HS-5 (cell line): Measurements from ENCODE around the gene VPS51.

Experiments used
- DNase-seq: peaks from one replicate; pipeline ENCODE4 v3.0.0-alpha.2; 2012; ENCODE audit warnings: low read depth

The VPS51 gene

GRCh38 chr11:65120831-65121230 is 24.8 kb downstream of the VPS51 start:
- no peak for DNase-seq

- DNase-seq = no peak
Measured at GRCh38 chr11:65121447-65121864, 25.4 kb downstream of the VPS51 start.

DNA sequence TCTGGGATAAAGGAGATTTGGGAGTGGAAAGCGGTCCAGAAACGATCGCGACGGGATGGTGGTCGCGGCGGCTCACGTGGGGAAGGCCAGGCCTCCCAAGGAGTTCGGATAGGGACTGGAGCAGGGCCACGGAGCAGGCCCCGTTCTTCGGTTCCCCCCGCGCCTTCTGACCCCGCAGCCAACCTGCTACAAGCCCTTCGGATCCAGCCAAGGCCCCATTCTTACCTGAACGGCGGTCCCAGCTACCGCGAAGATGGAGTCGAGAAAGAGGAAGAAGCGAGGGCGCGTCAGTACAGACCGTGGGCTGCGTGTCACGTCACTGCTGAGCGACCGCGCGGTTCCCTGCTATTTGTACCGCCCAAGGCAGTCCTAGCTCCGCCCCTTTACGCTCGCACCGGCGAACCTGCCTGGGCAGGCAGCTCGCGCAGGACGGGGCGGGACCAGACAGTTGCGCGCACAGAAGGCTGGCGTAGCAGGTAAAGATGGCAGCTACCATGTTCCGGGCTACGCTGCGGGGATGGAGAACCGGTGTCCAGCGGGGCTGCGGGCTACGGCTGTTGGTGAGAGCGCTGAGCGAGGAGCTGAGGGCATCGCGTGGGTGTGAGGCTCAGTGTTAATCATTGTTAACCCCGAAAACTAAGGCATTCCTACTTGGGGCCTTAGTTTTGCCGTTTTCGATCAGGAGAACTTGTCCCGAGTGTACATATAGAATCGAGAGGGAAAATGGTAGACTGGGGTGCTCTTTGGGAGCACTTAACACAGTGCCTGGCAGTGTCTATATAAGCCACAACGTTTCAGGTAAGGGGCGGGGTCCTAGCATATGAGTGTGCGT is 26.1 kb downstream of the VPS51 start, which contains the start of the genes FAU and MRPL49:
FAU (minus strand) TSS at position 270 of the 832 bp plus-strand sequence. CDS start 321 bp downstream, outside the sequence.
MRPL49 (plus strand) TSS at position 457 of the 832 bp plus-strand sequence; CDS start at position 483, 26 bp downstream.
- DNase-seq = peak; percentile 86

GRCh38 chr11:65124480-65125196 is 28.6 kb downstream of the VPS51 start:
- no peak for DNase-seq

GRCh38 chr11:65125197-65126056 is 29.4 kb downstream of the VPS51 start:
- DNase-seq = no peak

DNA sequence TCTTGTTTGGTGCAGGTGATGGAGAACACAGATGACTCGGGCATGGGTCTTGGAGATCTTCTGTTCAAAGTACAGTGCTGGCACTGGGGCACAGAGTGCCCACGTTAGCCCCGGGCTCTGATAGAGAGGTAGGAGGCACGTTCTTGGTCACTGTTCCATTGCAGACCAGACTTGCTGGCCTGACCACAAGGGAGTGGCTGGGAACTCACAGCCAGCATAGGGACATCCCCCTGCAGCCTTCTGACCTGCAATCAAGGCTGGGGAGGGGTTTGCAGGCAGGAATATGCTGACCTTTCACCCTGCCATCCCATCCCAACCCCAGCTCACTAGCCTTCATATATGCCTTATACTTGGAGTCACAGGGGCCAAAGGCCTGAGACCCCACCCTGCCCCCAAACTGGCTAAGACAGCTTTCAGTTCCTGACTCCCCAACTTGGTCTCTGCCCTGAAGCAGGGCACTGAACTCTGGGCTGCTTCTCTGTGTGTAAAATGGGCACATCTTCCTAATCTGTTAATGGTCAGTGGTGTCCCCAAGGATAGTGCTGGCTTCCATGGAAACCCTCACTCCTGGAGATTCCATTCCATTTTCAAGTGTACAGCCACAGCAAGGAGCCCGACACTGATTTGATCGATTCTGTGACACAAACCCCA is 30.7 kb downstream of the VPS51 start:
- DNase-seq = no peak

GRCh38 chr11:65127473-65128181 is 31.6 kb downstream of the VPS51 start:
- no peak for DNase-seq

DNA sequence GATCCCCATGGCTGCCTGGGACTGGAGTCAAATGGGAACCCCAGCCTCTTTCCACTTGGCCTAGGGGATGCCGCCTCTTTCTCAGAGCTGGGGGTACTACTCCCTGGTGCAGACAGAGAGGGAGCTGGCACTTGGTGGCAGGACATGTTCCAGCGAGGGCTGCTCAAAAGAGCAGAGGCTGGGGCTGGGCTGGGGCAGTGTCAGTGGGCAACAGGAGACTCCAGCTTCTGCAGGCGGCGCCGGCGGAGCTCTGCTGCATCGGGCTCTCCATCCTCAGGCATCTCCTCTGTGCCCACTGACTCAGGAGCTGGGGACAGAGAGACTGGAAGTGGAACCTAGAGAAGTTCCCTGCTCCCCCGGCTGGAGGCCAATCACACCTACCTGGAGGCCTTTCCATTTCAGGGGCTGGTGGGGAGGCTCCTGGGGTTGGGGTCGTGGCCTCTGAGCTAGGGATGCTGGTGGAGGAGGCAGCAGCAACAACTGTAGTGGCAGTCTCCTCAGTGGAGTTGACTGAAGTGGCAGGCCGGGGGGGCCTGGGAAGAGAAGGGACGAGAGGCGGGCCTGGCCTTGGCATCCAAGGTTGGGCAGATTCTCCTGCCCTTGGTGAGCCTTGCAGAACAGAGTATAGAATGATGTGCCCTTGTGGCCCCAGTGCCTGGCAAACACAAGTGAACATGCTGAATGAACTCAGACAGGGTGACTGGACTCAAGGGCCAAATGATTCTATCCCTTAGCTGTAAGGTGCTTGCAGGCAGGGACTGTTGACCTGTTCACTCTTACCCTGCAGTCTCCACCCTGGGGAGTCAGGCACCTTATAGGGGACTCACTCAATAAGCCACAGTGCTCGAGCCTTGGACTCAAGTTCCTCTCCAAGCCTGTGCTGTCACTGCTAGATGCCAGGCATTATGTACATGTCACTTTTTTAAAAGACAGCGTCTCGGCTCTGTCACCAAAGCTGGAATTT is 32.5 kb downstream of the VPS51 start:
- DNase-seq = no peak

DNA sequence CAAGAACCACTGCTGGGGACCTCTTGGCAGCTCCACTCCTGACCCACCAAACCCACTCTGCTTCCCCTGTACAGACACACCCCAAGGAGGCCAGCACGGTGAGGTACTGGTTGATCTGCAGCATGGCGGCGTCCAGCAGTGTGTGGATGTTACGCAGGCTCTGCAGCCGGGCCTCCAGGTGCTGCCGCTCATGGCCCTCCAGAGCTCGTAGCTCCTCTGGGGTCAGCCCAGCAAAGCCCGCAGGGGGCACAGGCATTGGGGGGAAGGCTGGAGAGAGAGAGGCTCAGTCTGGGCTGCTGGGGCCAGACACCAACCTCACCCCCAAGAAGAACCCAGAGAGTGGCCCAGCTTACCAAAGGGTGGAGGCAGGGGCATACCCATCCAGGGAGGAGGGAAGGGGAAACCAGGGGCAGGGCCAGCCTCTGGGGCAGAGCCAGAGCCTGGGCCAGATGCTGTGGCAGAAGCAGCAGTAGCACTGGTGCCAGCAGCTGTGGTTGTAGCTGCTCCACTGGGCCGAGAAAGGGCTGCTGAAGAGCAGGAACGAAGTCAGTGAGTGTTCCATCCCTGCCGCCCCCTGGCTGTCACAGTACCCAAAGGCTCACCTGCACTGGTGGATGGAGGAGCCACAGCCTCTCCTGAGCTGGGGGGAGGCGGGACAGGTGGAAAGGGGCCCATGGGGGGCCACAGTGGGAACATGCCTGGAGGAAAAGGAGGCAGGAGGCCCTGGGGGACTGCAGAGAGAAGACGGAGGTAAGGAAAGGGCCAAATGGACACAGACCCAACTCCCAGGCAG is 33.8 kb downstream of the VPS51 start:
- no peak for DNase-seq

GRCh38 chr11:65130631-65131416 is 34.8 kb downstream of the VPS51 start:
- no peak for DNase-seq

- no peak for DNase-seq
Measured at GRCh38 chr11:65131417-65131776, 35.4 kb downstream of the VPS51 start.

GRCh38 chr11:65131895-65132237 is 35.9 kb downstream of the VPS51 start:
- no peak for DNase-seq

DNA sequence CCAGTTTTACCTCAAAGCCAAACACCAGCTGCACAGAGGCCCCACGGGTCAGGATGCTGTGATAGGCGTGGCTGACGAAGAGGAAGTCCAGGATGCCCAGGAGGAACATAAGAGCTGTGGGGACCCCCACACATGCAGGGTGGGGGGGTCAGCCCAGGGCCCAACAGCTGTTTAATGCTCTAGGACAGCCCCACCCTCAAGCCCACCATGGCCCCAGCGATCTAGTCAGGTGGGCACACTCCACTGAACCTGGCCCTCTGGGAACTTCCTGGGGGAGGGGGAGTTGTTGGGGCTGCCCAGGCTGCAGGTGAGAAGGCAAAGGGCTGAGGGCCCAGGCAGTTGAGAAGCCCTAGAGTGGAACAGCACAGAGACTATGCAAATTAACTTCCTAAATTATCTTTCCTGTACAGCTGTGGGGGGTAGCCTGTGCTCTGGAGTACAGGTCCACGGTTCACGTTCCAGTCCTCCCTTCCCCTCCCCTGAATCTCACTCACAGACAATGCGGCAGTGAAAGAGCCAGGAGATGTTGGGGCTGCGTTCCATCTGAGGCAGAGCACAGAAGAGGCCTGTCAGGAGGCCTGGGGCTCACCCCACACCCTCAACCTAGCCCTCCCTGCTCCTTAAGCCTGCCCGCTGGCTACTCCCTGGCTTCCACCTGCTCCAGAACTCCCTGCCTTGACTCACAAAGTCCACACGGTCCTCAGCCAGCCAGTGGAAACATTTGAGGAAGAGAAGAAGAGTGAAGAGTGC is 36.4 kb downstream of the VPS51 start:
- no peak for DNase-seq

DNA sequence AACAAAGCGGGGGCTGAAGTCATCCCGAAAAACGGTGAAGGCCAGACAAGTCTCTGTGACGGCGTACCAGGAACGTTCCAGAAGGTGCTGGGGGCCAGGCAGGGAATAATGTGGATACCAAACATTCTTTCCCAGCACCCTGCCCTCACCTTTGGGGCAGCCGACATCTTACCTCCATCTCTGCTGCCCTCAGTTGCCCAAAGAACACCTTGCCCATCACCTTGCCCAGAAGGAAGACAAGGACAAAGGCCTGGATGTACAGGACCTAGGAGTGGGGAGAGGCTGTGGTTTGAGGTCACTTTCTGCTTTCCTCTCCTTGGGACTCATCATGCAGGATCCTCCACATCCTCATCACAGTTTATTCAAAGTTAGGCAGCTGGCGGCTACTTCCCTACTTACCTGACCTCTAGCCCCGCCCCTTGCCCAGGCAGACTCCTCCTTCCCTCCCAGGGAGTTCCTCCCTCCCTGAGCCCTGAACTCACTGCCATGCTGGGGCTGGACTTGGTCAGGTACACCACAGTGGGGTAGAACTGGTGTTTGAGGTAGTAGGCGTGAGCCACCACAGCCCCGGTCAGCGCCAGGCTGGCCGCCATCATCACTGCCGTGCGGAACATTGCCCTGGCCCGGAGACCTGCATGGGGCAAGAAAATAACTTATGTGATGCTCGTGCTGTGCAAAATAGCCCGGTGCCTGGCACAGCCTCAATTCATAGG is 37.1 kb downstream of the VPS51 start:
- no peak for DNase-seq

DNA sequence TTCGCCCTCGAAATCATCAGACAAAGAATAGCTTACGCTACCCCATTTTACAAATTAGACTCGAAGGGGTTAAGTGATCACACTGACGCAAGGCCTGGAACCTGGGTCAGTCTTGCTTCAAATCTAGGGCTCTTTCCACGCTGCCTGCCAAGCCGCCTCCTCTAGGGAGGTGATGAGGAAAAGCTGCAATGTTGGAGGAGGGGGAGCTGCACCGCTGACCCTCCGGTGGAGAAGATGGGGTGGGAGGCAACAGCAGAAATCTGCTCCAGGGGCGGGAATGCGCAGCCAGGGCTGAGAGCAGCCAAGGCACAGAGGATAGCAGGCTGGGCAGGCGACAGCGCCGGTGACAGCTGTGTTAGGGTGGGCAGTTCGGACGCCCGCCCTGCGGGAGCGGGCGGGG is 37.7 kb downstream of the VPS51 start:
- DNase-seq = no peak

DNA sequence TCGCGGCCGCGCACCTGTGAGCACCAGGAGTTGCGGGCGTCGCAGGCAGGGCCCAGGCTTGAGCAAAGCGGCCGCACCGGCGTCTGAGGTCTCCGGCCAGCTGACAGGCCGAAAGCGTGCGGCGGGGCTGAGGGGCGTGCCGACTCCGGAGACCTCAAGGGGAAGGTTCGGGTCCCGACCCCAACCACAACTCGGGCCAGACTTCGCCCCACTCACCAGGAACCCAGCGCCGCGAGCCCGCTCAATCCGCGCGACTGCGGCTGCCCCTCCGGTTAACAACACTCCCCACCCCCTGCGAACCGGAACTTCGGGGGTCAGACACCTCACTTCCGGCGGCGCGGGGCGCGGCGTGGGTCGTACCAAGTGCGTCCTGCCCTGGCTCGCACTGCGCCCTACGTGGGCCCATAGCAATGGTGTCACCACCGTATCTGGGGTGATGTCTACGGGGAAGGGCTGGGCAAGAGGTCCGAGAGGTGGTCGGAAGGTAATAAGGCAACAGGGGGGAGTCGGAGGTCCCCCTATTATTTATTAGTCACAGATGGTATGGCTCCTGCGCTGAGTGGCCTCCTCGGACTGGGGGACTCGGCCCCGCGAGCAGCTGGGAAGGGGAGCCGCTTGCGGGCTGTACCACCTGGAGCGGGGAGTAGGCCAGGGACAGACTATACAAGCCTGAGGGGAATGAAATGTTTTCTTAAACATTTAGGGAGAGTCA is 38.4 kb downstream of the VPS51 start, which contains the start of gene SYVN1:
SYVN1 (minus strand) TSS at position 280 of the 712 bp plus-strand sequence. CDS start 918 bp downstream, outside the sequence.
- peak; percentile 70 for DNase-seq
